ENCODE results near the gene TRIM24. TPM values are rescaled to one million over a fixed set of nuclear protein-coding genes. Genes with fewer than 3 reads are reported as not detected.

Gene TRIM24
- total RNA-seq, 6 donors from 2014 or later = 11.5 to 30.6 (median 23.7) TPM

- Histone ChIP-seq H3K27me3 (no peaks in the 10 kb centered on the region), H3K9me3 (no peaks in the 10 kb centered on the region), H3K27ac (no peak overlapping the region), H3K4me3 (no peak overlapping the region), H3K36me3 (peaks cover 0 to 11% (median 0%) of the 10 kb centered on the region in 4 donors), H3K4me1 (peaks cover 0 to 3% (median 0%) of the 10 kb centered on the region in 4 donors)
- TF ChIP-seq CTCF (IDR thresholded peaks at IDR 0.05) (no peak), EP300 (IDR thresholded peaks at IDR 0.05) (no peak), POLR2A (IDR thresholded peaks at IDR 0.05) (no peak), POLR2AphosphoS5 (IDR thresholded peaks at IDR 0.05) (no peak)
- no peak for DNase-seq
- no peak for ATAC-seq (ENCODE audit: low FRiP score in 2 of 2)
- 100% methylated on average over 1 of the region's 1 CpG for WGBS, 2 donors
Measured at GRCh38 chr7:138500892-138501291, 40.8 kb downstream of the TRIM24 start.

GRCh38 chr7:138502023-138502767 lies 42.1 kb downstream of the TRIM24 start:
- H3K27me3 ChIP-seq = no peaks in the 10 kb centered on the region
- 75 to 82% methylated on average over 4 of the region's 4 CpGs for WGBS, 2 donors
- DNase-seq (no peak), ATAC-seq (ENCODE audit: low FRiP score in 2 of 2) (no peak)
- TF ChIP-seq POLR2A (IDR thresholded peaks at IDR 0.05) = no peak
- no peak for TF ChIP-seq CTCF (IDR thresholded peaks at IDR 0.05)
- no peak for TF ChIP-seq POLR2AphosphoS5 (IDR thresholded peaks at IDR 0.05)
- no peak for TF ChIP-seq EP300 (IDR thresholded peaks at IDR 0.05)
- no peak overlapping the region for H3K27ac ChIP-seq
- H3K4me1 ChIP-seq = peaks cover 0 to 3% (median 0%) of the 10 kb centered on the region in 4 donors
- H3K4me3 ChIP-seq = no peak overlapping the region
- H3K9me3 ChIP-seq = no peaks in the 10 kb centered on the region
- H3K36me3 ChIP-seq = peaks cover 0 to 13% (median 0%) of the 10 kb centered on the region in 4 donors

GRCh38 chr7:138505361-138505873 lies 45.4 kb downstream of the TRIM24 start:
- Histone ChIP-seq H3K4me1 (peaks cover 0 to 9% (median 3%) of the 10 kb centered on the region in 4 donors), H3K36me3 (peaks cover 0 to 20% (median 0%) of the 10 kb centered on the region in 4 donors), H3K27ac (no peak overlapping the region), H3K9me3 (no peaks in the 10 kb centered on the region), H3K27me3 (no peaks in the 10 kb centered on the region), H3K4me3 (no peak overlapping the region)
- WGBS, 2 donors = 97 to 100% methylated on average over 2 of the region's 2 CpGs
- TF ChIP-seq CTCF (IDR thresholded peaks at IDR 0.05) (no peak), POLR2A (IDR thresholded peaks at IDR 0.05) (no peak), EP300 (IDR thresholded peaks at IDR 0.05) (no peak), POLR2AphosphoS5 (IDR thresholded peaks at IDR 0.05) (no peak)
- ATAC-seq (ENCODE audit: low FRiP score in 2 of 2) = no peak
- DNase-seq = no peak

GRCh38 chr7:138506764-138507163 lies 46.7 kb downstream of the TRIM24 start:
- no peak for DNase-seq
- no peak overlapping the region for H3K27ac ChIP-seq
- no peak overlapping the region for H3K4me3 ChIP-seq
- H3K9me3 ChIP-seq = no peaks in the 10 kb centered on the region
- H3K36me3 ChIP-seq = peaks cover 0 to 24% (median 5%) of the 10 kb centered on the region in 4 donors
- no peak for ATAC-seq (ENCODE audit: low FRiP score in 2 of 2)
- WGBS, 2 donors = 15 to 61% methylated on average over 1 of the region's 1 CpG
- H3K27me3 ChIP-seq = no peaks in the 10 kb centered on the region
- H3K4me1 ChIP-seq = peaks cover 0 to 6% (median 3%) of the 10 kb centered on the region in 4 donors
- TF ChIP-seq CTCF (IDR thresholded peaks at IDR 0.05) (no peak), EP300 (IDR thresholded peaks at IDR 0.05) (no peak), POLR2A (IDR thresholded peaks at IDR 0.05) (no peak), POLR2AphosphoS5 (IDR thresholded peaks at IDR 0.05) (no peak)
